Tibial artery (tissue), 4 donors: ENCODE measurements around the gene EPHB1.
"Not testable (repeated sequence)": the region's sequence is repeated elsewhere in the genome, so short reads cannot be mapped to it uniquely, and the experiment has no call there.

Experiments used
- DNase-seq, 2 donors: peaks; one replicate each; pipeline ENCODE4 v3.0.0-alpha.2; 2019
- H3K27ac ChIP-seq, 2 donors: fragments of 200-600 bp; sonication (generic) in 1 of 2; 1 replicate in 1 of 2; 2 replicates in 1 of 2; pipeline ENCODE4 v1.5.1; 2018 to 2019; ENCODE audit warnings: mild to moderate bottlenecking in 1 of 2
- H3K27me3 ChIP-seq, 2 donors: fragments of 200-600 bp; sonication (generic) in 1 of 2; one replicate each; pipeline versions ENCODE4 v1.5.1 to v1.6.0; 2016 to 2019
- H3K36me3 ChIP-seq, 3 donors: fragments of 200-600 bp; sonication (generic) in 2 of 3; one replicate each; pipeline ENCODE4 v1.5.1; 2016 to 2019; ENCODE audit warnings: mild to moderate bottlenecking in 2 of 3
- H3K4me1 ChIP-seq, 4 donors: fragments of 200-600 bp; sonication (generic) in 2 of 4; 1 replicate in 3 of 4; 2 replicates in 1 of 4; pipeline ENCODE4 v1.5.1; 2016 to 2019
- H3K4me3 ChIP-seq, 2 donors: fragments of 200-600 bp; sonication (generic) in 1 of 2; 1 replicate in 1 of 2; 2 replicates in 1 of 2; pipeline ENCODE4 v1.5.1; 2018 to 2019; ENCODE audit warnings: mild to moderate bottlenecking in 2 of 2
- H3K9me3 ChIP-seq, 3 donors: fragments of 200-600 bp; sonication (generic) in 1 of 3; one replicate each; pipeline ENCODE4 v1.5.1; 2016 to 2019
- CTCF ChIP-seq, 2 experiments: fragments of 200-600 bp in 1 of 2; fragments of 450-650 bp in 1 of 2; IDR thresholded peaks; one replicate each; pipeline ENCODE4 v1.5.1; 2017 to 2019; ENCODE audit warnings: antibody characterized with exemption in 2 of 2, mild to moderate bottlenecking in 1 of 2, moderate library complexity in 1 of 2
- intact Hi-C: fragments of 100-400 bp; cut with DNase I; formaldehyde crosslinking; loops from one replicate; pipeline ENCODE4 v1.15.0; 2023; ENCODE audit warnings: low total_unique reads

Gene EPHB1

GRCh38 chr3:134777341-134777740 is 17.7 kb upstream of the EPHB1 start:
- no peak for TF ChIP-seq CTCF (IDR thresholded peaks at IDR 0.05)
- intact Hi-C loops = loop anchor here (10.0 kb wide), 1 partner anchor 173 kb away; no protein-coding TSS in a partner anchor
- H3K9me3 ChIP-seq = no peaks in the 10 kb centered on the region
- DNase-seq = no peak
- no peak overlapping the region for H3K4me3 ChIP-seq
- H3K36me3 ChIP-seq = no peaks in the 10 kb centered on the region
- H3K27ac ChIP-seq = no peak overlapping the region
- no peaks in the 10 kb centered on the region for H3K27me3 ChIP-seq
- no peaks in the 10 kb centered on the region for H3K4me1 ChIP-seq

- H3K36me3 ChIP-seq, H3K4me1 ChIP-seq, H3K4me3 ChIP-seq, intact Hi-C loops, H3K9me3 ChIP-seq, DNase-seq, H3K27ac ChIP-seq, H3K27me3 ChIP-seq: not testable (repeated sequence)
Observed at GRCh38 chr3:134788283-134788682, 6.8 kb upstream of the EPHB1 start.

GRCh38 chr3:134790065-134790464 is 5.0 kb upstream of the EPHB1 start:
- no peak for TF ChIP-seq CTCF (IDR thresholded peaks at IDR 0.05)
- Histone ChIP-seq H3K27ac (no peak overlapping the region), H3K4me1 (peaks cover 0 to 3% (median 0%) of the 10 kb centered on the region in 4 donors), H3K4me3 (no peak overlapping the region), H3K27me3 (no peaks in the 10 kb centered on the region), H3K36me3 (no peaks in the 10 kb centered on the region), H3K9me3 (no peaks in the 10 kb centered on the region)
- intact Hi-C loops = loop anchor here (5.0 kb wide), 1 partner anchor 1102 kb away; no protein-coding TSS in a partner anchor
- no peak for DNase-seq

GRCh38 chr3:134791992-134792391 is 3.1 kb upstream of the EPHB1 start:
- DNase-seq = no peak
- no peak for TF ChIP-seq CTCF (IDR thresholded peaks at IDR 0.05)
- no peaks in the 10 kb centered on the region for H3K27me3 ChIP-seq
- H3K36me3 ChIP-seq = no peaks in the 10 kb centered on the region
- H3K4me1 ChIP-seq = peaks cover 0 to 21% (median 16%) of the 10 kb centered on the region in 4 donors
- intact Hi-C loops = loop anchor here (5.0 kb wide), 1 partner anchor 1100 kb away; no protein-coding TSS in a partner anchor
- no peak overlapping the region for H3K4me3 ChIP-seq
- H3K9me3 ChIP-seq = no peaks in the 10 kb centered on the region
- H3K27ac ChIP-seq = no peak overlapping the region

- Histone ChIP-seq H3K4me1 (peaks cover 0 to 28% (median 23%) of the 10 kb centered on the region in 4 donors), H3K9me3 (no peaks in the 10 kb centered on the region), H3K27me3 (no peaks in the 10 kb centered on the region), H3K27ac (no peak overlapping the region), H3K36me3 (no peaks in the 10 kb centered on the region), H3K4me3 (no peak overlapping the region)
- TF ChIP-seq CTCF (IDR thresholded peaks at IDR 0.05) = no peak
- no peak for DNase-seq
- intact Hi-C loops = loop anchor here (5.0 kb wide), 1 partner anchor 1100 kb away; no protein-coding TSS in a partner anchor
Observed at GRCh38 chr3:134792700-134793099, 2.4 kb upstream of the EPHB1 start.

GRCh38 chr3:134793562-134793961 is 1.5 kb upstream of the EPHB1 start:
- H3K4me1 ChIP-seq = peaks cover 0 to 33% (median 26%) of the 10 kb centered on the region in 4 donors
- no peak for DNase-seq
- H3K9me3 ChIP-seq = no peaks in the 10 kb centered on the region
- H3K27ac ChIP-seq = no peak overlapping the region
- TF ChIP-seq CTCF (IDR thresholded peaks at IDR 0.05) = no peak
- H3K36me3 ChIP-seq = no peaks in the 10 kb centered on the region
- no peaks in the 10 kb centered on the region for H3K27me3 ChIP-seq
- intact Hi-C loops = loop anchor here (5.0 kb wide), 1 partner anchor 1099 kb away; no protein-coding TSS in a partner anchor
- H3K4me3 ChIP-seq = no peak overlapping the region
